ENCODE measurements around the gene CPVL.

The CPVL gene

DNA sequence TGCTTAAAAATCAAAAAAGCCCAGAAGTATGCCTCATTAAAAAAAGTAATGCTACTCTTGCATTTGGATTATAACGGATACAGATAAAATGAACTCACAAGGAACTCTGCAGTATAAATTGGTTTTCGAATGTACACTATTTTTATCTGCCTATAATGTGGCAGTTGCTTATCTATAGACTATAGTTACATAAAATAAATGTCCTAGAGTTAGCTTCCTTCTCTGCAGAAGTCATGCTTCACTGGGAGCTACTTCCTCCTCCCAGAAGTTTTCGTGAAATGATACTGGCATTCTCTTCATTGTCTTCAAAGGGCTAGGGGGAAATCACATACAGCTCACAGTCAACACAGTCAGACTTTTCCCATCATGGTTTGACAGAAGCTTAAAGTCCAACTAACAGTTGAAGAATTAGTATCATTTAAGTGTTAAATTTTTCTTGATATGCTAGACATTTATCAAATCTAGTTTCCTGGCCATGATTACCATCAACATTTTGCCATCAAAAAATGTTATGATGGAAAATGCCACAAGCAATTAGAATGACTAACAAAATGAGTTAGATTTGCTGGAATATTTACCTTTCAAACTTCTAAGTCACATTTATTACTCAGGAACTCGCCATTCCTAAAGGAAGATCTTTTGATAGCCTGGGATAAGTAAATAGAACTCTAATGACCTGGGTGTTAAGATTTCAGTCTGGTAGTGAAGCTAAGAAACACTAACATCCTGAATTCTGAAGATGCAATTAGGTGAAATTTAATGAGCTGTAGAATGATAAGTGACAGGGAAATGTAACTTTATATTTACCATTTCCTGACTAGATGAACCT lies 100.9 kb downstream of the CPVL start:
- in situ Hi-C loops (cut with MboI; ENCODE audit: low sequenced_read_pairs): no loop called here

DNA sequence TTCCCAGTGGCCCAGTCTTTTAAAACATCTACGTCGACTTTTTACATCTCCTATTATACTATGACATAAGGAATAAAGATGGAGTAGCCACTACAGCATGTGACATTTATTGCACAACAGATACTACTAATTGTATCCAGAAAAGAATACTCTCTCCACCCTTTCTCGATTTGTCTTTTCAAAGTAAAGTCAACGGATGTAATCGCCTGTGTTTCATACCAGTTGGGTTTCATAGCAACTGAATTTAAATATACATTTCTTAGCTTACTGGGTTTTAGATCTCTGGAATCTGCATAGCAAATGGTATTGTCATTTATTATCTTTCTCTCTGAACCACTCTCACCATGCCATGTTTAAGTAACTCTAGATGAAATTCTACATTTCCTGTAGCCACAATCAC lies 101.8 kb downstream of the CPVL start:
- in situ Hi-C loops (cut with MboI; ENCODE audit: low sequenced_read_pairs): no loop called here

DNA sequence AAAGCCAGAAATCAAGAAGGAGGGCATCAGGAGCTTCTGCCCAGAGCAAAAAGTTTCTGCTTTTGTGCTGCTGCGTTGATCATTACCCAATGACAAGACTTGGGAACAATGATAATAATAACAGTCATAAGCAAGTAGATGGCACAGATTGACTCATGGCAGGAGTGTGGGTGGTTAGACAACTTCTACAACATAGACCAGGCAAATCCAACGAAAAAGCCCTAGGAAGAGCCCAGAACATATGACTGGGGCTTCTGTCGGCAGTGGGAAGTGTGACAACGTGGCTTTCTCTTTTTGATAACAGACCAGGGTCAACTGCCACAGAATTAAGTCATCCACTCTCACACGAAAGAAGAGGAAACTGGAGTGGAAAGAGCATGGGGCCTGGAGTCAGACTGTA lies 102.8 kb downstream of the CPVL start:
- in situ Hi-C loops (cut with MboI; ENCODE audit: low sequenced_read_pairs): no loop called here

DNA sequence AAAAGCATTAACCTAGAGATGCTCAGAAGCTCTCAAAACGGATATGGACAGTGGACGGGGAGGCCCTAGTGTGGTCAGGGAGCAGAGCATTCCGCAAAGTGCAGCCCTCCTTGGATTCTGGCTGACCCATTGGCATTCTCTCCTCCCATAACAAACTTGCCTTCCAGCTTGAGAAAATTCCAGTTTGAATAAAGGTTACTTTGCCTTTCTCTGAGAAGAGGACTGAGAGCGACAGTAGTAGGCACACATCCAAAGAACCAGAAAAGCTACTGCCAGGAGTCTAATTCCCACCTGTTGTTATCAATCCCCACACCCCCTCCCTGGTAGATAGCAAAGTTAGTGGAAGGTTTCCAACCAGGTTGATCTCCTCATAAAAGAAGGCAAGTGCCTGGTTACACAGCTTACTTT lies 103.5 kb downstream of the CPVL start:
- in situ Hi-C loops (cut with MboI; ENCODE audit: low sequenced_read_pairs): no loop called here

DNA sequence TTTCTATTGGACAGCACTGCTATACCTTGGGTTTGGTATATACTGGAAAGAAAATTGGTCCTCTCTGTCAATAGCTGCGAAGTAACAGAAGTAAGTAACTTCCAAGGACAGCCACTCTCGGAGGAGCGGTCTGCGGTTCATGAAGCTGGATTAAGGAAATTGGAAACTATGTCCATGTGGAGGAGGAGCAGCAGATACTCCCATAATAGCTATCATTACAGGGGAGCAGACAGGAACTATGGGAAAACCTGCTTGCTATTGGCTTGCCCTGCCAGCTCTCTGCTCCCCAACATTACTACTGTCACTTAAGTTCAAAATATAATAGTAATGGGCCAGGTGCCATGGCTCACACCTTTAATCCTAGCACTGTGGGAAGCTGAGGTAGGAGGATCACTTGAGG lies 104.3 kb downstream of the CPVL start:
- in situ Hi-C loops (cut with MboI; ENCODE audit: low sequenced_read_pairs): no loop called here

DNA sequence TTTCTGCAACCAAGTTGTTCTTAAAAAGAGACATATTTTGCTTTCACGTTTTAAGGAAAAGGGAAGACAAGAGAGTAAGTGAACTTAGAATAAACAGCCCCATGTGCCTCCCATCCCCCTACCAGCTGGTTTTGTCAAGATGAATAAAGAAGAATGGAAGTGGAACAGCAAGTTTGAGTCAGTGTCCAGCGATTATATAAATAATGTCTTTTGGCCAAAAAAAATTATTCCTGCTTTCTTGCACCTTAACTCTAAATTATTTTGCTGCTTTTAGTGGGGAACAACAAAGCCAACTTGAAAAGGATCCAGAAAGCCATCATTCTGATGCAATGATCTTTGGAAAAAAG lies 105.8 kb downstream of the CPVL start:
- in situ Hi-C loops (cut with MboI; ENCODE audit: low sequenced_read_pairs): no loop called here

DNA sequence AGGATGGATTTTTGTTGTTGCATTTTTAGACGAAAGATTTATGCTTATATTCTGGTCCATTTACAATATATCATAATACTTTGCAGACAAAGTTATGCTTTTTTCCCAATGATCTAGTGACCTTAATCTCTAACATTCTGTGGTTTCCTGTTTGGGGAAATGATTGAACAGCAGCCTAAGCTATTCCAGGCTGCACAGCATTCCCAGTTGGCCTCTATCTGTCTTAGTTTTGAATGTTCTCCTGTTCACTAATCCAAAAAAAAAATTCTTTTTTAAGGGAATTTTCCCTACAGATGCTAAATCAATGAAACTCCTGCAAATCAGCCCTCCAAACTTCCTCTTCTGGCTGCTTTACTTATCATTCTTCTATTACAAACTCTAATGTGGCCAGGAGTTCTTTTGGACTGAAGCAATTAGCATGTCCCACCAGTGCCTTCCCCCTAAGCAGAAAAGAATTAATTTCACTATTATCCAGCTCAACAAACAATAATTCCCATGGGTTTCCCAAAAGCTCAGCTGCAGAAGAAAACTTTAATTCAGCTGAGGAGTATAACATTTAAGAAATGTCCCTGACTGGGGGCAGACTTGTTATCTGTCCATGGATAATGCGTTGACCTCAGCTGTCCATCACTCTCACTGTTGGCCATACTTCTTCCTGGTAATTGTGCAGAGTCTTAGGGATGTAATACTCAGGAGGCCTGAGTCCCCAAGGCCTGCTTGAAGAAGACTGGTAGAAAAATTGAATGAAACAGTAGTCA lies 106.3 kb downstream of the CPVL start:
- in situ Hi-C loops (cut with MboI; ENCODE audit: low sequenced_read_pairs): no loop called here

DNA sequence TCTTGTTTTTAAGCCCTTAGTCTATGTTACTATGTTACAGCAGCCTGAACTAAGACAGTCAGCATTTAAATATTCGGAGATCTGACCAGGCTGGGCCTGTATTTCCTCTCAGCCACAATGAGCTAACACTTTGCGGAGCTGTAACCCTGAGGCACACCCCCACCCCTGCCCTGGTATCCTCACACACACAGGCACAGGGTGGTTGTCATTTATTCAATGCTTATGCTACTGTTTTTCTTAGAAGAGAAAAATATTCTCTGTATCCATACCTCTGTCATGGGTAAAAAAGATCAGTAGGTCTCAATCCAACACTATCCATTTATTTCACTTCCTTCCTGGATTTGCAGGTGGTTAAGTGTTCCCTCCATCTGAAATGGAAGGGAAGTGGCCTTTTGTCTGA lies 107.9 kb downstream of the CPVL start:
- in situ Hi-C loops (cut with MboI; ENCODE audit: low sequenced_read_pairs): no loop called here

DNA sequence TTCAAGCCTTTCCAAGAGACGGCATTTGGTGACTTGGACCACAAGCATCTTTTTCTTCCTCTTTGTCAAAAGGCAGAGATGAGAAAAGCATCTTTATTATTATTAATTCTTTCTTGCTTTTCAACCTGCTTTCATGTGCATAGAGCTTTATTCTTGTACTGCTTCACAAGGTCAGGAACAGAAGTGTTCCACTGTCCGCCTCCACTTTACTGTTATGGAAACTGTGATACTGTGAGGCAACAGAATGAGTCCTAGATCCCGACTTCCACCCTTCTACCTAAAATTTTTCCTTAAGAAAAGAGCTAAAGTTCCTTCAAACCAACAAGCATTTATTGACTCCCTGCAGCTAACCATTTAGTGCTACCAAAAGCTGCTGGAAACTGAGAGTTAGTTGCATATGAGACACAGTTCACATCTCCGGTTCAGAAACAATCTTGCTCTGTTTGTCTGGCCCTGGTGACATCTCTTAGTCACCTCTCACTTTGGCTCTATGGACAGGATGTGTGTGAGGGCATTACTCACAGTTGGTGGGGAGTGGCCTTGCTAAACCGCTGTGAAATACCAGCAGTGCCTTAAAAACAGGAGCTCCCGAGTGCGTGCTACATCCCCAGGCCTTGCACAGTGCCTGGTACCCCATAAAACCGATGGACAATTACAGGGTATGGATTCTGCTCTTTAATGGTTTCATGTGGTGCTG lies 111.1 kb downstream of the CPVL start:
- in situ Hi-C loops (cut with MboI; ENCODE audit: low sequenced_read_pairs): no loop called here

DNA sequence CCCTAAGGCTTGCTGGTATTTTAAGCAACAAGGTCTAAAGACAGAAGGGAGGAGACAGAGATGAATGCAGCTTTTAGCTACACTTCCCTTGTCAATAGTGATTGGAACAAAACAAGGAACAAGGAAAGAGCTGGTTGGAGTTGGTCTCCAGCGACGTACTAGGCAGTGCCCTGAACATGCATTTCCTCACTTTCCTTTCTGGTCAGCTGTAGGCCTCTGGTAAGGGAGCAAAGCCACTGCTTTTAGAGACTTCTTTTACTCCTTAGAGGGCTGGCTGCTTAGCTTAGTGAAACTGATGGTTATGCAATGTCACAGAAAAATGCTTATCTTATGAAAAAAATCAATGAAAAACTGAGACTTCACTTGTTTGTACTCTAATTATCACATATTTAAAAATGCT lies 112.8 kb downstream of the CPVL start:
- in situ Hi-C loops (cut with MboI; ENCODE audit: low sequenced_read_pairs): no loop called here

DNA sequence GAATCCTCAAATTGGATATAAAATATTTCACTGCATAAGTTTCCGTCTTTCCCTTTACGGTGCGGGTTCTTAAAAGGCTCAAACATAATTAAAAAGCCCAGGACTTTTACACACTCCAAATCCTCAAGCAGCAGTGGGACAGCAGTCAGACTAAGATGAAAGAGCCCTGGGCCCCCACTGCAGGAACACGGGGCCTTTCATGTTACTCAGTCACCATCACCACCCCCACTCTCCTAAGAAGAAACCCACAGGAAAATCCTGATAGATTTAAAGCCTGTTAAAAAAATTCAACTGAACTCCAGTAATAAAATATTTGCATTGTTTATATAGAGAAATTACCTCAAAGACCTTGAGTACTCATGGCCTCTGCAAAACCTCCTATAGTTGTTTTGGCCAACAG lies 114.2 kb downstream of the CPVL start:
- in situ Hi-C loops (cut with MboI; ENCODE audit: low sequenced_read_pairs): no loop called here

DNA sequence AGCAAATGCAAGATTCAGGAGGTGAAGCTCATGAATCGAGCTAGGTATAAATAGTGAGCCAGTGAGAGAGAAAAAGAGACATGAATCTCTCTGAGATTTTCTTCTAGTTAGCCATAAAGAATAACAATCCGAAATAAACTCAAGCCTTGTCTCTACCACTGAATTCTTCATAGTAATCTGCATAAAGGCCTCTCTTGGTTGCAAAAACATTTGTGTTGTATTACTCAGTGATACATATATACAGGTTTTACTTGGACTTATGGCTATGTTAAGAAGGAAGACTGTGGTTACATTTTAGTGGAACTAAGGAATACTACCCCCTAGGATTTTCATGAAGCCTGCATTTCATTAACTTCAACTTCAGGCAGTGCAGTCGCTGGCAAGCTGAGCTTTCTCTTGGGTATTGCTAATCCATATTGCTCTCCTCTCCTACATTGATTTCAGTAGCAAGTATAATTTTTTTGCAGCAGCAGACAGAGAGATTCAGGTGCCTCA lies 115.5 kb downstream of the CPVL start:
- in situ Hi-C loops (cut with MboI; ENCODE audit: low sequenced_read_pairs): no loop called here

DNA sequence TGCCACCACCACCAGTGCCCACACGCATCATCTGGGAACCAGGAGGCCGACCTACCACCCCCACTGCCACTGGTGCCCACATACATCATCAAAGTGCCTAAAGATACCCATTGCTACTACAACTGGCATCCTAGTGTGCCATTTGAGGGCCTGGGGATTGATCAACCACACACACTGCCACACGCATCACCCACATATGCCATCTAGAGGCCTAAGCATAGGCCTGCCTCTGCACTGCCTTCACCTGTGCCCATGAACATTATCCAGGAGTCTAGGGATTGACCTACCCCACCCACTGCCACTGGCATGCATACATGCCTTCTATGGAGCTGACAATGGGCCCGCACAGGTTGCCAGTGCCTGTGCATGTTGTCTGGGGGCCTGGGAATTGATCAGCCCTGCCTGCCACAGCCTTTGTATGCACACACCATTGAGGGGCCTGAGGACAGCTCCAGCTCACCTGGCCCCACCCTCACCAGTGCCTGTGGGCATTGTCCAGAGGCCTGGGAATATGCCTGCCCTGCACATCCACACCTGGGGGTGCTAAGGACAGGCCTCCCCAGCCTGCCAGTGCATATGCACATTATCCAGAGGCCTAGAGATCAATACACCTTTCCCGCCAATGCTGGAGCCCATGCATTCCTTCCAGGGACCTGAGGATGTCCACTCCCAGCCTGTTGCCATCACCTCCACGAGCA lies 123.9 kb downstream of the CPVL start:
- in situ Hi-C loops (cut with MboI; ENCODE audit: low sequenced_read_pairs): no loop called here

DNA sequence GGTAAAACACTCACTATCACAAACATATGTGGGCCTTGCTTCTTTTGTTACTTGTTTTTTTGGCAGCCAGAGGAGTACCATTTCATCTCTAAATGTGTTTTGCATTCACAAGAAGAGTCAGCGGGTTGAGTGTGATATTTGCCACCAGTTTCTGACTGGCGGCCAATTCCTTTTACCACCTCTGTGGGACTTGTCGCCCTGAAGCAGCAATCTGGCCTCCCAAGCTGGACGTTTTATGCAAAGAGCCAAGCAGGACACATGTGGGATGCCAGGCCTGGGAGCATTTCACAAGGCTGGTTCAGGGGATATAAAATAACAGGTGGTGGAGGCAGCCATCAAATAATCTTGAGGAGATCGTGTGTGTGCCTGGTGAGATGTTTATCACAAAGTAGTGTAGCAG lies 126.4 kb downstream of the CPVL start:
- in situ Hi-C loops (cut with MboI; ENCODE audit: low sequenced_read_pairs): no loop called here

DNA sequence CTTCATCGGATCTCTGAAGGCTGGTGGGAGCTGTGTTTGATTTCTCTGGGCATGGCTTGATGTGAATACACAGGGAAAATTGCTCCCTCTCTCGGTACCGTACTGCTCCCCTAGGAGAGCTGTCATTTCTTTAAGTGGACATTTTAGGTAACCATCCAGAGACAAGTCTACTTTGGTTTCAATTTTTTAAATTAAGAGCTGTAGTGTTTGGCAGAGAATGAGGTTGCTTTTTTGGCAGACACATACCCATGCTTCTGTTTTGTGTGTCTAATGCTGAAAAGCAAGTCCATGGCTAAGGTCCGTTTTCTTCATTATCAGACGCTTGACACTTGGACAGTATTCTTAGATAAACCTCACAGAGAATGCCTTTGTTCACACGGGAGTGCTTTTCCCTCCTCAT lies 127.0 kb downstream of the CPVL start:
- in situ Hi-C loops (cut with MboI; ENCODE audit: low sequenced_read_pairs): no loop called here

DNA sequence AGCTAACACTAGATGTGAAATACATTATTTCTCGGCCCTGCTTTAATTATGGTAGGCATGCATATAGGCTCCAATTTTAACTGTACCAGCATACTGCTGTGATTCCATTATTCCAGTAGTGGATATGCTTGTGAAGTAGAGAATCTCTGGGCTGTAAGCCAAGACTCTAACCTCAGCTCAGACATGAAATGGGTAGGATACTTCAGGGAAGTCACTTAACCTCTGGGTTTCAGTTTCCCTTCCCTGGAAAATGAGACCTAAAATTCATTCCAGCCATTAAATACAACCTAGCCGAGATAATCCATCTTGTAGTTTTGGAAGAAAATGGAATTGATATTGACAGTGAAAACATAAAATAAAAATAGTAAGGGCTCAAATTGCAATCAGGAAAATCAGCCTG lies 128.6 kb downstream of the CPVL start:
- in situ Hi-C loops (cut with MboI; ENCODE audit: low sequenced_read_pairs): no loop called here

DNA sequence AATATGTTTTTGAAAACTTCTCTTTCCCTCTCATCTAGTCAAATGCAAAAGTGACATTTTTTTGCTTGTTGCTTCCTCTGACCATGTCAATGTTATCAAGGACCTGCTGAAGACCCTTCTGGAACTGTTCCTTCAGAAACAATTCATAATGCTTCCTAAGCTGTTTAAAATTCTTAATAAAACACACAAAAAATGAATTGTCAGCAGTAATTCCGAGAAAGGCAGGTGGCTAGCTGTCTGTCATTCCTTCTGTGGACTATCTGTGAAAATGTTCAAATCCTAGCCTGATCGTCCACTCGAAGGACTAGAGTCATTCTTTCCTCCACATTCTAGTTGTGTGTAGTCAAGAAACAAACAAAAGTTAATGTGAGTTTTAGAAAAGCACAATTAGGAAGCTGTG lies 131.6 kb downstream of the CPVL start:
- in situ Hi-C loops (cut with MboI; ENCODE audit: low sequenced_read_pairs): no loop called here

DNA sequence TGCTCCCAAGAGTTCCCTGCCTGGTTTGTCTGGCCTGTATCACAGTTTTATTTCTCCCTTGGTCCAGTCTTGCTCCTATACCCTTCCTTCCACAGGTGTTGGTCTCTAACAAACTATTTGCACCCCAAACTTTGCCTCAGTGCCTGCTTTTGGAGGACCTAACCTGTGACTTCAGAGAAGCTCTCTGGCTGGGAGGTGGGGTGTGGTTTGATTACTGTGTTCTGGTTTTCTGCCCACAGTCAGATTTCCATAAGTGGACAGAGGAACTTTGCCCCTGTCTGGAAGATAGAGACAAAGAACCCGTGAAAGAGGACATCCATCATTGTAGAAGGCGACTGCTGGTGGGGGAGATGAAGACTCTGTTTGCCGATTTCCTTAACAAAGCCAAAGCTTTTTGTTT lies 132.4 kb downstream of the CPVL start:
- in situ Hi-C loops (cut with MboI; ENCODE audit: low sequenced_read_pairs): no loop called here

DNA sequence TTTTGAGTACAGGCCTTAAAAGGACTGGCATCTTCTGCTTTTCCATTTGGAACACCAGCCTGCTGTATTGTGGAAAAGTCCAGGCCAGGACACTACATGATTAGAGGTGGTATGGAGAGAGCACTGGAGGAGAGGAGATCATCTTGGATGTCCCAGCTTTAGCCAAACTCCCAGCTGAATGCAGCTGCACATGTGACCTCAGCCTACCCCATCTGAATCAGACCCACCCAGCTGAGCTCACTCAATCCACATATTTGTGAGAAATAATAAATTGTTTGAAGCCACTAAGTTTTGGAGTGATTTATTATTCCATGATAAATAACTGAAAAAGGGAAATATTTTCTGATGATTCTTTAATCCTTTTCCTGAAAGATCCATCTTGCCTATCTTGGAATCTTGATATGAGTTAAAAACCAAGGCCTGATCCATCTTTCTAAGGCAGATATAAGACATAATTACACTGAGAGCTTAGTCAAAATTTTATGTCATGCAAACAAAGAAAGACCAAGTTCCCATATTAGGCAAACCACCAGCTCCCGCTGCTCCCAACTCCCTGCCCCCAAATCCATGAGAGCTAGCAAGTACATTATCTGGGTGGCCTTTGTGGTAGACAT lies 133.1 kb downstream of the CPVL start:
- in situ Hi-C loops (cut with MboI; ENCODE audit: low sequenced_read_pairs): no loop called here

DNA sequence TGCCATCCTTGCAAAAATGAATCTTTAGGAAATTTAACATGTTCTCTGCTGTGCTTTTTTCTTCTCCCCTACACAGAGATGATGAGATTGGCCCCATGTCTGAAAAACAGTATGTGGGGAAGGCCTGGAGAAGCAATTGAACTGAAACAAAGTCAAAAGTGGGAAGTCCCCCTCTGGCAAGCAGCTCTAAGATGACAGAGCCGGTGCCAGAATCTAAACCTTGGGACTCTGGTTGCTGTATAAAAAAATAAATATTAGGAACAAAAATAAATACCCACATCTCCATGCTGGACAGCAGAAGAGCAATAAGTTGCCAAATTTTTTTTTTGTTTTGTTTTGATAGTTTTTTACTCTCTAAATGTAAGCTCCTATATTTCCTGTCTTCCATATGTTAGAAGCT lies 136.4 kb downstream of the CPVL start:
- in situ Hi-C loops (cut with MboI; ENCODE audit: low sequenced_read_pairs): no loop called here

DNA sequence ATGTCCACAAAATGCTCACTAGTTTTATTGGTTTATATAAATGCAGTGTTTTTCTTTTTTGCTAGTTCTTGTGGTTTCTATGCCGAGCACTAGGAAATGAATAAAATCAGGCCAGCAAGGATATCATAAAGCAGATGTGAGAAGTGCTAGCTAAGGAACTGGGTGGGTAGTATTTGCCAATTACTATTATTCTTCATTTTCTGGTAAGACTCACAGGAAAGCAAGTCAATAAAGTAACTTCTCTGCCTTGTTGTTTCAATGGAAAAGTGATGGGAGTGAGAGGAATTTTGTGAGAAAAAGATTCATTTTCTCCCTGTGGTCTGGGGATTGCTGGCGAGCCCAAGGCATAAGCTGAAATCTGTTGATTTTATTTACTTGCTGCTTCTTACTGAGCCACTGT lies 137.7 kb downstream of the CPVL start:
- in situ Hi-C loops (cut with MboI; ENCODE audit: low sequenced_read_pairs): no loop called here
